CD8-positive, alpha-beta memory T cell (primary cell): ENCODE measurements around the gene HS6ST3. TPM values are rescaled to one million over a fixed set of nuclear protein-coding genes. Genes with fewer than 3 reads are reported as not detected.

Source experiments
- CTCF ChIA-PET: fragments of 350-600 bp; sonication (Branson Sonifier 250); formaldehyde crosslinking; loops from one replicate; lab custom pipeline; 2021; ENCODE audit warnings: antibody characterized with exemption; lab: Charles Lee
- POLR2A ChIA-PET: fragments of 350-600 bp; sonication (Branson Sonifier 250); formaldehyde crosslinking; loops from one replicate; lab custom pipeline; 2021; ENCODE audit warnings: antibody characterized with exemption; lab: Charles Lee
- DNase-seq, 5 donors: peaks; one replicate each; pipeline versions ENCODE4 v3.0.0 to v3.0.0-alpha.2; 2020 to 2022; ENCODE audit warnings: mixed read lengths in 1 of 5
- H3K27ac ChIP-seq: one replicate; pipeline ENCODE4 v1.7.0; 2013; ENCODE audit warnings: low read depth, mild to moderate bottlenecking, low read length, moderate library complexity
- H3K27me3 ChIP-seq: 2 replicates; pipeline ENCODE4 v1.7.0; 2013; ENCODE audit warnings: low read length, mild to moderate bottlenecking; ENCODE audit not compliant: insufficient read depth, poor library complexity, severe bottlenecking
- H3K36me3 ChIP-seq: 2 replicates; pipeline ENCODE4 v1.7.0; 2013; ENCODE audit warnings: mild to moderate bottlenecking, low read length, moderate library complexity; ENCODE audit not compliant: insufficient read depth
- H3K4me1 ChIP-seq: 2 replicates; pipeline ENCODE4 v1.7.0; 2013; ENCODE audit warnings: mild to moderate bottlenecking, low read length, moderate library complexity; ENCODE audit not compliant: insufficient read depth
- H3K4me3 ChIP-seq: 2 replicates; pipeline ENCODE4 v1.7.0; 2013; ENCODE audit warnings: mild to moderate bottlenecking, low read length
- H3K9me3 ChIP-seq: 2 replicates; pipeline ENCODE4 v1.7.0; 2013; ENCODE audit warnings: mild to moderate bottlenecking, low read length
- H3K27ac Mint-ChIP-seq, 8 donors: one replicate each; pipeline ENCODE4 v1.8.0; 2020 to 2021; ENCODE audit warnings: mixed read lengths in 8 of 8, mild to moderate bottlenecking in 6 of 8, inconsistent platforms in 3 of 8, moderate library complexity in 3 of 8
- H3K27me3 Mint-ChIP-seq, 2 donors: one replicate each; pipeline ENCODE4 v1.8.0; 2020 to 2021; ENCODE audit warnings: mixed read lengths in 2 of 2, mild to moderate bottlenecking in 1 of 2, moderate library complexity in 1 of 2
- H3K36me3 Mint-ChIP-seq, 3 donors: one replicate each; pipeline ENCODE4 v1.8.0; 2020 to 2021; ENCODE audit warnings: mixed read lengths in 3 of 3, inconsistent platforms in 1 of 3, mild to moderate bottlenecking in 1 of 3
- H3K4me1 Mint-ChIP-seq, 3 donors: one replicate each; pipeline ENCODE4 v1.8.0; 2020 to 2021; ENCODE audit warnings: mixed read lengths in 3 of 3, inconsistent platforms in 1 of 3, mild to moderate bottlenecking in 1 of 3
- H3K4me3 Mint-ChIP-seq, 7 donors: one replicate each; pipeline ENCODE4 v1.8.0; 2020 to 2021; ENCODE audit warnings: mixed read lengths in 7 of 7, mild to moderate bottlenecking in 6 of 7, moderate library complexity in 4 of 7, inconsistent platforms in 2 of 7
- H3K9me3 Mint-ChIP-seq, 5 donors: one replicate each; pipeline ENCODE4 v1.8.0; 2020 to 2022; ENCODE audit warnings: mixed read lengths in 5 of 5, mild to moderate bottlenecking in 3 of 5, moderate library complexity in 2 of 5, inconsistent platforms in 1 of 5
- polyA plus RNA-seq: library from polyadenylated mRNA; unstranded; fragments of 300-500 nt; fragmentation: Illumina TruSeq; gene quantifications from one replicate; pipeline ENCODE4 v1.2.3, GENCODE V29; 2021
- total RNA-seq, 2 experiments: library from RNA; stranded (reverse); gene quantifications; one replicate each; pipeline ENCODE4 v1.2.3, GENCODE V29; 2021

The HS6ST3 gene
- total and polyA plus RNA-seq, 3 experiments from 2014 or later: not detected

GRCh38 chr13:96646101-96646500, 556.2 kb downstream of the HS6ST3 start:
- POLR2A ChIA-PET: no interaction called here
- H3K4me1 Mint-ChIP-seq: no peaks in the 10 kb centered on the region

GRCh38 chr13:96646515-96647211, 556.8 kb downstream of the HS6ST3 start:
- Histone ChIP-seq H3K27ac (no peak overlapping the region), H3K9me3 (no peaks in the 10 kb centered on the region), H3K4me3 (no peak overlapping the region), H3K4me1 (no peaks in the 10 kb centered on the region), H3K27me3 (no peaks in the 10 kb centered on the region), H3K36me3 (no peaks in the 10 kb centered on the region)
- peaks cover 5 to 21% (median 9%) of the 10 kb centered on the region in 5 donors for H3K9me3 Mint-ChIP-seq
- no peaks in the 10 kb centered on the region for H3K4me1 Mint-ChIP-seq
- H3K4me3 Mint-ChIP-seq: no peak overlapping the region
- DNase-seq: no peak
- no peaks in the 10 kb centered on the region for H3K27me3 Mint-ChIP-seq
- no peak overlapping the region for H3K27ac Mint-ChIP-seq
- no peaks in the 10 kb centered on the region for H3K36me3 Mint-ChIP-seq
- CTCF ChIA-PET: no interaction called here
- POLR2A ChIA-PET: no interaction called here

More at GRCh38 chr13:96646101-96646500, 556.2 kb downstream of the HS6ST3 start:
- no peak overlapping the region for H3K4me3 ChIP-seq
- H3K27ac ChIP-seq: no peak overlapping the region
- no peaks in the 10 kb centered on the region for H3K36me3 ChIP-seq
- no peak overlapping the region for H3K4me3 Mint-ChIP-seq
- CTCF ChIA-PET: no interaction called here
- H3K27me3 ChIP-seq: no peaks in the 10 kb centered on the region
- H3K27ac Mint-ChIP-seq: no peak overlapping the region
- H3K4me1 ChIP-seq: no peaks in the 10 kb centered on the region
- no peaks in the 10 kb centered on the region for H3K9me3 ChIP-seq
- no peaks in the 10 kb centered on the region for H3K36me3 Mint-ChIP-seq
- peaks cover 5 to 26% (median 9%) of the 10 kb centered on the region in 5 donors for H3K9me3 Mint-ChIP-seq
- no peak for DNase-seq
- no peaks in the 10 kb centered on the region for H3K27me3 Mint-ChIP-seq

GRCh38 chr13:96650301-96650886, 560.5 kb downstream of the HS6ST3 start:
- Histone ChIP-seq H3K4me1 (no peaks in the 10 kb centered on the region), H3K27ac (no peak overlapping the region), H3K4me3 (no peak overlapping the region), H3K27me3 (no peaks in the 10 kb centered on the region), H3K9me3 (no peaks in the 10 kb centered on the region), H3K36me3 (no peaks in the 10 kb centered on the region)
- POLR2A ChIA-PET: no interaction called here
- Mint-ChIP-seq H3K27ac (no peak overlapping the region), H3K4me3 (no peak overlapping the region), H3K36me3 (no peaks in the 10 kb centered on the region), H3K9me3 (peaks cover 2 to 7% (median 3%) of the 10 kb centered on the region in 5 donors), H3K27me3 (no peaks in the 10 kb centered on the region), H3K4me1 (no peaks in the 10 kb centered on the region)
- CTCF ChIA-PET: no interaction called here
- no peak for DNase-seq

- Mint-ChIP-seq H3K27me3 (no peaks in the 10 kb centered on the region), H3K27ac (no peak overlapping the region), H3K4me3 (no peak overlapping the region), H3K36me3 (no peaks in the 10 kb centered on the region), H3K4me1 (no peaks in the 10 kb centered on the region), H3K9me3 (peaks cover 3 to 9% (median 4%) of the 10 kb centered on the region in 5 donors)
- no peaks in the 10 kb centered on the region for H3K36me3 ChIP-seq
- no peak overlapping the region for H3K27ac ChIP-seq
- no peaks in the 10 kb centered on the region for H3K4me1 ChIP-seq
- no peak for DNase-seq
- no peaks in the 10 kb centered on the region for H3K9me3 ChIP-seq
- H3K4me3 ChIP-seq: no peak overlapping the region
- H3K27me3 ChIP-seq: no peaks in the 10 kb centered on the region
- CTCF ChIA-PET: no interaction called here
- POLR2A ChIA-PET: no interaction called here
Observed at GRCh38 chr13:96651598-96651997, 561.7 kb downstream of the HS6ST3 start.

GRCh38 chr13:96652506-96652905, 562.6 kb downstream of the HS6ST3 start:
- Histone ChIP-seq H3K36me3 (no peaks in the 10 kb centered on the region), H3K9me3 (no peaks in the 10 kb centered on the region), H3K4me1 (no peaks in the 10 kb centered on the region), H3K27me3 (no peaks in the 10 kb centered on the region), H3K4me3 (no peak overlapping the region), H3K27ac (no peak overlapping the region)
- ChIA-PET POLR2A (no interaction called here), CTCF (no interaction called here)
- Mint-ChIP-seq H3K27ac (no peak overlapping the region), H3K36me3 (no peaks in the 10 kb centered on the region), H3K4me1 (no peaks in the 10 kb centered on the region), H3K4me3 (no peak overlapping the region), H3K27me3 (no peaks in the 10 kb centered on the region), H3K9me3 (peaks cover 3 to 12% (median 5%) of the 10 kb centered on the region in 5 donors)
- DNase-seq: no peak

GRCh38 chr13:96661612-96662011, 571.7 kb downstream of the HS6ST3 start:
- Histone ChIP-seq H3K4me1 (no peaks in the 10 kb centered on the region), H3K9me3 (no peaks in the 10 kb centered on the region), H3K27me3 (no peaks in the 10 kb centered on the region), H3K4me3 (no peak overlapping the region), H3K27ac (no peak overlapping the region), H3K36me3 (no peaks in the 10 kb centered on the region)
- Mint-ChIP-seq H3K27me3 (no peaks in the 10 kb centered on the region), H3K9me3 (peaks cover 13 to 22% (median 14%) of the 10 kb centered on the region in 5 donors), H3K4me1 (no peaks in the 10 kb centered on the region), H3K27ac (no peak overlapping the region), H3K36me3 (no peaks in the 10 kb centered on the region), H3K4me3 (no peak overlapping the region)
- CTCF ChIA-PET: no interaction called here
- POLR2A ChIA-PET: no interaction called here
- no peak for DNase-seq

- Mint-ChIP-seq H3K27me3 (no peaks in the 10 kb centered on the region), H3K4me1 (no peaks in the 10 kb centered on the region), H3K27ac (no peak overlapping the region), H3K36me3 (no peaks in the 10 kb centered on the region), H3K9me3 (peaks cover 11 to 22% (median 14%) of the 10 kb centered on the region in 5 donors), H3K4me3 (no peak overlapping the region)
- CTCF ChIA-PET: no interaction called here
- no peaks in the 10 kb centered on the region for H3K4me1 ChIP-seq
- no peak overlapping the region for H3K27ac ChIP-seq
- POLR2A ChIA-PET: no interaction called here
- H3K27me3 ChIP-seq: no peaks in the 10 kb centered on the region
- no peak for DNase-seq
- no peaks in the 10 kb centered on the region for H3K9me3 ChIP-seq
- no peaks in the 10 kb centered on the region for H3K36me3 ChIP-seq
- H3K4me3 ChIP-seq: no peak overlapping the region
Observed at GRCh38 chr13:96662036-96662435, 572.1 kb downstream of the HS6ST3 start.

- no peaks in the 10 kb centered on the region for H3K4me1 Mint-ChIP-seq
- no peaks in the 10 kb centered on the region for H3K9me3 ChIP-seq
- no peak overlapping the region for H3K4me3 ChIP-seq
- ChIA-PET POLR2A (no interaction called here), CTCF (no interaction called here)
- H3K4me1 ChIP-seq: no peaks in the 10 kb centered on the region
- H3K27me3 Mint-ChIP-seq: no peaks in the 10 kb centered on the region
- H3K4me3 Mint-ChIP-seq: no peak overlapping the region
- H3K27ac ChIP-seq: no peak overlapping the region
- no peak overlapping the region for H3K27ac Mint-ChIP-seq
- H3K27me3 ChIP-seq: no peaks in the 10 kb centered on the region
- no peaks in the 10 kb centered on the region for H3K36me3 Mint-ChIP-seq
- H3K9me3 Mint-ChIP-seq: peaks cover 2 to 22% (median 5%) of the 10 kb centered on the region in 5 donors
- no peak for DNase-seq
- H3K36me3 ChIP-seq: no peaks in the 10 kb centered on the region
Observed at GRCh38 chr13:96667294-96668018, 577.5 kb downstream of the HS6ST3 start.
